G401 (cell line): ENCODE data around the gene CDC7. TPM values are rescaled to one million over a fixed set of nuclear protein-coding genes. Genes with fewer than 3 reads are reported as not detected.

ENCODE experiments used
- DNase-seq: peaks from one replicate; pipeline ENCODE4 v3.0.0-alpha.2; 2015; ENCODE audit warnings: low spot score
- in situ Hi-C: cut with HindIII; loops from 2 replicates; pipeline ENCODE4 v1.10.0; 2016; ENCODE audit warnings: low sequenced_read_pairs, mixed read lengths
- total RNA-seq: library from RNA; depleted of rRNA; stranded (reverse); fragments of >200 nt; shearing (Covaris generic); gene quantifications from 2 replicates; pipeline ENCODE4 v1.2.3, GENCODE V29; 2014; rRNA removed

Gene CDC7
- total RNA-seq, 1 experiment from 2014 or later, result 40.8 TPM

GRCh38 chr1:91564888-91565701 lies 64.4 kb downstream of the CDC7 start:
- in situ Hi-C loops, result no loop called here
- DNase-seq, result no peak

GRCh38 chr1:91567583-91567982 lies 66.9 kb downstream of the CDC7 start:
- DNase-seq, result no peak
- in situ Hi-C loops, result no loop called here

- no peak for DNase-seq
- in situ Hi-C loops, result no loop called here
Measured at GRCh38 chr1:91568261-91568660, 67.6 kb downstream of the CDC7 start.

DNA sequence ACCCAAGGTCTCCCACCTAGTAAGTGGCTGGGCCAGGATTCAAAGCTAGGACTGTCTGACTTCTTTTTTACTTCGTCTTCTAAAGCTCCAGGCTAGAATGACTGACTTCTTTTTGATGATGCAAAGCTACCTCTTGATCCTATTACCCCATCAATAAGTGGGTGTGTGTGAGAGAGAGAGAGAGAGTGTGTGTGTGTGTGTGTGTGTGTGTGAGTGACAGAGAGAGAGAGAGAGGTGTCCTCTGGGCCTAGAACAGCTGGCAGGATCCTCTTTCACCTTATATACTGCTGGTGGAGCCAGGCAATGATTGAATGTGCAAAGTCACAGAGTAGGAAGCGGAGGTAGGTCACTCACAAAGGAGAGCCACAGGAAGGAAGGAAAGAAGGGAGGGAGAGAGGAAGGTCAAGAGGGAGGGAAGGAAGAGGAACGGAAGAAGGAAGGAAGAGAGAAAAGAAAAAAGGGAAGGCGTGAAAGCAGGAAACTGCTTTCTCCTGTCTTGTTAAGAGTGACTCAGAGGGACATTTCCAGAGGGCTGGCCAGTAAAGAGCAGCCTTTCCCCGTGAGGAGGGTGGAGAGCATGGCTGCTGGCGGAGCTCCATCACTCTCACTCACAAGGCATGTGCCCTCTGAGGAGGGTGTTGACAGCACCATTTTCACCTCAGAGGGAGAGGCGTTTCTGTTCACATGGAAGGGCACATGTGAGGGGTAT lies 68.9 kb downstream of the CDC7 start:
- in situ Hi-C loops, result no loop called here
- DNase-seq, result no peak

GRCh38 chr1:91570120-91570448 lies 69.4 kb downstream of the CDC7 start:
- in situ Hi-C loops, result no loop called here
- DNase-seq, result no peak

DNA sequence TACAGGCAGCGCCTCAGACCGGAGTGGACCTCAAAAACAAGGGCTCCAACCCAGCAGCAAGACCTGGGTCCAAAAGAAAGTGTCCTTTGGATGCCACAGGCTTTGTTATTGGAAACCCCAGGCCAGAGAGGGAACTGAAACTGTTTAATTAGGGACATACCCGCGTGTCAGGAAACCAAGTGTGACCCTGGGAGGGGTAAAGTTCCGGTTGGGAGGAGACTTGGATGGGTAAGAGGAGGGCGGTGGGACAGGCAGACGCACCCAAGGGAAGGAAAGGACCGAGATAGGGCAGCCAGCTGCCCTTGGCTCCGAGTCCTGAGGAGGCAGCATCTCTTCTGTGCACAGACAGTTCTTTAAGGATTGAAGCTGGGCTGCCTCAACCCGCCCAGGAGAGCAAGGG lies 71.4 kb downstream of the CDC7 start:
- in situ Hi-C loops, result no loop called here
- DNase-seq, result no peak

Other genes with a start within 250 kb of the CDC7 start
- gene HFM1, start 96.0 kb upstream of the CDC7 start, total RNA-seq, result 1.1 and 8.3 TPM in 2 replicates